Progenitor cell of endocrine pancreas (in vitro differentiated cells): ENCODE results near the gene EPHA4. TPM values are rescaled to one million over a fixed set of nuclear protein-coding genes. Genes with fewer than 3 reads are reported as not detected.

Experiments used
- DNase-seq: peaks from one replicate; pipeline ENCODE4 v3.0.0; 2021; ENCODE audit warnings: low spot score; ENCODE audit not compliant: unreplicated experiment
- H3K27ac Mint-ChIP-seq: 2 replicates; pipeline ENCODE4 v1.8.0; 2021; ENCODE audit warnings: mild to moderate bottlenecking, moderate library complexity, mixed read lengths
- H3K27me3 Mint-ChIP-seq: 2 replicates; pipeline ENCODE4 v1.8.0; 2021; ENCODE audit warnings: mixed read lengths
- H3K36me3 Mint-ChIP-seq: 2 replicates; pipeline ENCODE4 v1.8.0; 2022; ENCODE audit warnings: mixed read lengths; ENCODE audit not compliant: insufficient read depth
- H3K4me1 Mint-ChIP-seq: 2 replicates; pipeline ENCODE4 v1.8.0; 2021; ENCODE audit warnings: low read depth, mixed read lengths
- H3K4me3 Mint-ChIP-seq: 2 replicates; pipeline ENCODE4 v1.8.0; 2021; ENCODE audit warnings: low read depth, mild to moderate bottlenecking, moderate library complexity, mixed read lengths
- H3K9me3 Mint-ChIP-seq: 2 replicates; pipeline ENCODE4 v1.8.0; 2021; ENCODE audit warnings: low read depth, mixed read lengths
- total RNA-seq: library from RNA; stranded (reverse); gene quantifications from 2 replicates; pipeline ENCODE4 v1.2.1, GENCODE V29; 2021
- TF ChIP-seq, protein P1 (sequence below): fragments of 200-600 bp; sonication (generic); IDR thresholded peaks from one replicate; pipeline ENCODE4 v1.5.0; 2021; ENCODE audit warnings: antibody characterized with exemption, mild to moderate bottlenecking; ENCODE audit not compliant: unreplicated experiment

EPHA4 gene
- total RNA-seq, 1 donor from 2014 or later = 41.4 TPM

DNA sequence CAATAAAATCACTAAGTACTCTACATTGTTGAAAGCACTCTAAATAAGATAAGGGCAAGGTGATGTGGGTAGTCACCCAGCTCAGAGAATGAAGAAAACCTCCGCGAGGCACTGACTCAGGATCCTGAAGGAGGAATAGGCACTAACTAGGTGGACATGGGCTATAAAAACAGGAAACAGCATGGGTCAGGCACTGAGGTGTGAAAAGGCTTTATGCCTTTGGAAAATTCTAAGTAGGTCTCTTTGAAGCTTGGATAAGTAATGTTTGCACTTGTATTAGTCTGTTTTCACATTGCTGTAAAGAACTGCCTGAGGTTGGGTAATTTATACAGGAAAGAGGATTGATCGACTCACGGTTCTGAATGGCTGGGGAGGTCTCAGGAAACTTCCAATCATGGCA is 161.6 kb downstream of the EPHA4 start:
- Mint-ChIP-seq H3K27me3 (peaks cover 4% of the 10 kb centered on the region), H3K27ac (no peak overlapping the region)
- DNase-seq = no peak

DNA sequence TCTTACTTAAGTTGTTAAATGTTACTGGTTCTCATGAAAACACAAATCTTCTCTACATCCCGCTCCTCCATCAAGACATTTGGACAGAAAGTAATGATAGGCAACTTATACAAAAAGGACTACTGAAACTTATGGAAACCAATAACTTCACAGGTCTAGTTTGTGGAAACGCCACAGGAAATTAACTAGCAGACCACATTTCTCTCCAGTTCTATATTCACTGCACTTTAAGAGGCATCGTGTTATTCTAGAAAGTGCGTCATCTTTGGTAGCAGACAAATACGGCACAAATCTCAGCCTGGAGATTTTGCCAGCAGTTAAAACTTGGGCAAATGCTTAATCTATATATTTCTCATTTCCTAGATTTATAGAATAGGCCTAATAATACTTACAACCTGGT is 164.3 kb downstream of the EPHA4 start:
- peaks cover 15% of the 10 kb centered on the region for H3K9me3 Mint-ChIP-seq
- H3K27me3 Mint-ChIP-seq = peaks cover 6% of the 10 kb centered on the region
- DNase-seq = no peak
- no peak overlapping the region for H3K4me3 Mint-ChIP-seq
- no peaks in the 10 kb centered on the region for H3K4me1 Mint-ChIP-seq
- TF ChIP-seq, protein P1, sequence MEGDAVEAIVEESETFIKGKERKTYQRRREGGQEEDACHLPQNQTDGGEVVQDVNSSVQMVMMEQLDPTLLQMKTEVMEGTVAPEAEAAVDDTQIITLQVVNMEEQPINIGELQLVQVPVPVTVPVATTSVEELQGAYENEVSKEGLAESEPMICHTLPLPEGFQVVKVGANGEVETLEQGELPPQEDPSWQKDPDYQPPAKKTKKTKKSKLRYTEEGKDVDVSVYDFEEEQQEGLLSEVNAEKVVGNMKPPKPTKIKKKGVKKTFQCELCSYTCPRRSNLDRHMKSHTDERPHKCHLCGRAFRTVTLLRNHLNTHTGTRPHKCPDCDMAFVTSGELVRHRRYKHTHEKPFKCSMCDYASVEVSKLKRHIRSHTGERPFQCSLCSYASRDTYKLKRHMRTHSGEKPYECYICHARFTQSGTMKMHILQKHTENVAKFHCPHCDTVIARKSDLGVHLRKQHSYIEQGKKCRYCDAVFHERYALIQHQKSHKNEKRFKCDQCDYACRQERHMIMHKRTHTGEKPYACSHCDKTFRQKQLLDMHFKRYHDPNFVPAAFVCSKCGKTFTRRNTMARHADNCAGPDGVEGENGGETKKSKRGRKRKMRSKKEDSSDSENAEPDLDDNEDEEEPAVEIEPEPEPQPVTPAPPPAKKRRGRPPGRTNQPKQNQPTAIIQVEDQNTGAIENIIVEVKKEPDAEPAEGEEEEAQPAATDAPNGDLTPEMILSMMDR = no peak
- H3K36me3 Mint-ChIP-seq = peaks cover 3% of the 10 kb centered on the region
- H3K27ac Mint-ChIP-seq = no peak overlapping the region

More for the DNA sequence above, 161.6 kb downstream of the EPHA4 start:
- Mint-ChIP-seq H3K4me3 (no peak overlapping the region), H3K9me3 (peaks cover 10% of the 10 kb centered on the region), H3K36me3 (peaks cover 3% of the 10 kb centered on the region), H3K4me1 (no peaks in the 10 kb centered on the region)
- TF ChIP-seq, protein P1 = no peak

DNA sequence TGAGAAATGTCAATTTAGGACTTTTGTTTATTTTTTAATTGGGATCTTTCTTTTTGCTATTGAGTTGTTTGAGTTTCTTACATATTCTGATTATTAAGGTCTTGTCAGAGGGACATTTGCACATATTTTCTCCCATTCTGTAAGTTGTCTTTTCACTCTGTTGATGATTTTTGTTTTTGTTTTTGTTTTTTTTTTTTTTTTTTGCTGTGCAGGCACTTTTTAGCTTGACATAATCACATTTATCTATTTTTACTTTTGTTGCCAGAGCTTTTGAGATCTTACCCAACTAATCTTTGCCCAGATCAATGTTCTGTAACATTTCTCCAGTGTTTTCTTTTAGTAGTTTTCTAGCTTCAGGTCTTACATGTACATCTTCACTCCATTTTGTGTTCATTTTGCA is 166.6 kb downstream of the EPHA4 start:
- Mint-ChIP-seq H3K36me3 (peaks cover 2% of the 10 kb centered on the region), H3K9me3 (peaks cover 15% of the 10 kb centered on the region), H3K27me3 (peaks cover 6% of the 10 kb centered on the region), H3K27ac (no peak overlapping the region), H3K4me1 (no peaks in the 10 kb centered on the region), H3K4me3 (no peak overlapping the region)
- no peak for DNase-seq
- TF ChIP-seq, protein P1 = no peak

DNA sequence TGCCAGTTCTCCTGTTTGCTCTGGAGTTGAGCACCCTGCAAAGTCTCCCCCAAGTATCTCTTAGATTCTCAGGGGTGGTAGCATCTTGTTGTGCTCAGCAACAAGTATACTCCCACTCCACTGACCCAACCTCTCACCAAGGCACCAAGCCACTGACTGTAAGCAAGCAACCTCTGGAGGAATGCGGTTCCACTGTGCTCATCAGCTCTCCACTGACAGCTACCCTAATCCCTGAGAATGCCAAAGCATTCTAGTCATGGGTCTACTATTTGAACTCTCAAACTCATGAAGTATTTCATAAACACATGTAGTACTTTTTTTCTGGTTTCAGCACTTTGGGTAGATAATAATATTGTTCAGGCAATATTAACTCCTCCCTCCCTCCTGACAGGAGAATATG is 170.0 kb downstream of the EPHA4 start:
- no peak for DNase-seq
- peaks cover 6% of the 10 kb centered on the region for H3K36me3 Mint-ChIP-seq
- no peak overlapping the region for H3K4me3 Mint-ChIP-seq
- peaks cover 3% of the 10 kb centered on the region for H3K27me3 Mint-ChIP-seq
- TF ChIP-seq, protein P1 = no peak
- peaks cover 41% of the 10 kb centered on the region for H3K9me3 Mint-ChIP-seq
- no peaks in the 10 kb centered on the region for H3K4me1 Mint-ChIP-seq
- H3K27ac Mint-ChIP-seq = no peak overlapping the region

DNA sequence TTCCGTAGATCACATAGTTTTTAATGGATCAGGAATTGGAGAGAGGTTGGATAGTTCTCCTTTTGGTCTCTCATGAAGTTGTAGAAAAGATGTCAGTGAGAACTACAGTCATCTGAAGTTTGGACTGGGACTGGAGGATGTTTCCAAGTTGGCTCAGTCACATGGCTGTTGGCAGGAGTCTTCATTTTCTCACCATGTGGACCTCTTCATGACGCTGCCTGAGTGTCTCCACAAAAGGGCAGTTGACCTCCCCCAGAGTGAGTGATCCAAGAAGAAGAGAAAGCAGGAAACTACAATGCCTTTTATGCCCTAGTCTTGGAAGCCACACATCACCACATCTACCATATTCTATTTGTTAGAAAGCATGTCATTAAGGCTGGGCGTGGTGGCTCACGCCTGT is 171.7 kb downstream of the EPHA4 start:
- Mint-ChIP-seq H3K27ac (no peak overlapping the region), H3K4me3 (no peak overlapping the region), H3K36me3 (peaks cover 5% of the 10 kb centered on the region), H3K4me1 (no peaks in the 10 kb centered on the region), H3K27me3 (peaks cover 3% of the 10 kb centered on the region), H3K9me3 (peaks cover 30% of the 10 kb centered on the region)
- TF ChIP-seq, protein P1 = no peak
- DNase-seq = no peak
